GM23248 (cell line): ENCODE results near the gene VPREB3. TPM values are rescaled to one million over a fixed set of nuclear protein-coding genes. Genes with fewer than 3 reads are reported as not detected.

Source experiments
- DNase-seq: peaks from one replicate; pipeline ENCODE4 v3.0.0-alpha.2; 2015
- H2AFZ ChIP-seq: fragments of 200-600 bp; sonication (generic); 2 replicates; pipeline ENCODE4 v1.6.1; 2016; ENCODE audit warnings: antibody characterized with exemption
- H3F3A ChIP-seq: fragments of 200-600 bp; sonication (generic); 2 replicates; pipeline ENCODE4 v1.6.1; 2016; ENCODE audit warnings: mild to moderate bottlenecking, antibody characterized with exemption, mixed run types; ENCODE audit not compliant: insufficient read depth
- H3K27ac ChIP-seq: fragments of 200-600 bp; sonication (generic); 2 replicates; pipeline ENCODE4 v1.5.1; 2016; ENCODE audit warnings: mild to moderate bottlenecking
- H3K27me3 ChIP-seq: fragments of 200-600 bp; sonication (generic); replicated peaks from 2 replicates; pipeline ENCODE4 v1.6.1; 2016; ENCODE audit warnings: mild to moderate bottlenecking; ENCODE audit not compliant: insufficient read depth
- H3K36me3 ChIP-seq: fragments of 200-600 bp; sonication (generic); 2 replicates; pipeline ENCODE4 v1.6.1; 2016; ENCODE audit warnings: low read depth, mild to moderate bottlenecking
- H3K4me1 ChIP-seq: fragments of 200-600 bp; sonication (generic); 2 replicates; pipeline ENCODE4 v1.6.1; 2016; ENCODE audit warnings: mild to moderate bottlenecking; ENCODE audit not compliant: insufficient read depth
- H3K4me2 ChIP-seq: fragments of 200-600 bp; sonication (generic); one replicate; pipeline ENCODE4 v1.6.1; 2016; ENCODE audit warnings: mild to moderate bottlenecking; ENCODE audit not compliant: unreplicated experiment
- H3K4me3 ChIP-seq: fragments of 200-600 bp; sonication (generic); 2 replicates; pipeline ENCODE4 v1.5.1; 2016; ENCODE audit warnings: mild to moderate bottlenecking
- H3K79me2 ChIP-seq: fragments of 200-600 bp; sonication (generic); 2 replicates; pipeline ENCODE4 v1.6.1; 2016; ENCODE audit warnings: mild to moderate bottlenecking; ENCODE audit not compliant: insufficient read depth
- H3K9ac ChIP-seq: fragments of 200-600 bp; sonication (generic); 2 replicates; pipeline ENCODE4 v1.6.1; 2016; ENCODE audit warnings: mild to moderate bottlenecking
- H3K9me2 ChIP-seq: fragments of 200-600 bp; sonication (generic); 2 replicates; pipeline ENCODE4 v1.6.1; 2016; ENCODE audit warnings: mixed run types, mild to moderate bottlenecking, moderate library complexity; ENCODE audit not compliant: insufficient read depth
- H3K9me3 ChIP-seq: fragments of 200-600 bp; sonication (generic); one replicate; pipeline ENCODE4 v1.6.1; 2017; ENCODE audit warnings: low read depth
- H4K20me1 ChIP-seq: fragments of 200-600 bp; sonication (generic); 2 replicates; pipeline ENCODE4 v1.6.0; 2016; ENCODE audit not compliant: insufficient read depth
- EZH2 ChIP-seq: fragments of 200-600 bp; sonication (generic); IDR thresholded peaks from 2 replicates; pipeline ENCODE4 v1.6.1; 2018; ENCODE audit warnings: antibody characterized with exemption, mild to moderate bottlenecking; ENCODE audit not compliant: insufficient read depth, poor library complexity, severe bottlenecking
- EZH2phosphoT487 ChIP-seq: fragments of 200-600 bp; sonication (generic); IDR thresholded peaks from 2 replicates; pipeline ENCODE4 v1.6.1; 2018; ENCODE audit warnings: antibody characterized with exemption, moderate library complexity, mild to moderate bottlenecking, low read depth; ENCODE audit not compliant: insufficient read depth
- WGBS, 2 experiments: methylation state at CpG; one replicate each; pipeline ENCODE4 v1.1.6; 2015 to 2017; ENCODE audit warnings: low lambda C conversion rate in 2 of 2, low coverage in 1 of 2; ENCODE audit errors: missing lambda C conversion rate in 2 of 2; 5-methylcytosine and 5-hydroxymethylcytosine counted together
- in situ Hi-C: fragments of 300-500 bp; cut with MboI; formaldehyde crosslinking; loops from 2 replicates; pipeline ENCODE4 v1.15.0; 2020
- polyA plus RNA-seq: library from polyadenylated mRNA; unstranded; fragments of >200 nt; fragmentation: Nextera tagmentation; extraction: Ambion mirVana; gene quantifications from 2 replicates; pipeline ENCODE4 v1.2.1, GENCODE V29; 2016
- total RNA-seq: library from RNA; depleted of rRNA; stranded (reverse); fragments of >200 nt; shearing (Covaris generic); gene quantifications from 2 replicates; pipeline ENCODE4 v1.2.3, GENCODE V29; 2014

VPREB3 gene
- total and polyA plus RNA-seq, 2 experiments from 2014 or later, result not detected

- H3F3A ChIP-seq, result peaks cover 10% of the 10 kb centered on the region
- H3K27ac ChIP-seq, result peak overlapping the region; percentile 98
- H3K4me1 ChIP-seq, result peaks cover 27% of the 10 kb centered on the region
- peaks cover 22% of the 10 kb centered on the region; the same call in 1 of the 2 replicates for H4K20me1 ChIP-seq
- peak overlapping the region; percentile 89 for H3K4me2 ChIP-seq
- peak overlapping the region; percentile 93 for H3K4me3 ChIP-seq
- H2AFZ ChIP-seq, result peak overlapping the region; percentile 59
- in situ Hi-C loops, result no loop called here
- H3K36me3 ChIP-seq, result no peaks in the 10 kb centered on the region
- 2 to 3% methylated on average over 5 of the region's 5 CpGs for WGBS, 2 experiments
- peaks cover 53% of the 10 kb centered on the region for H3K79me2 ChIP-seq
- H3K9ac ChIP-seq, result peak overlapping the region; percentile 99
- H3K9me3 ChIP-seq, result no peaks in the 10 kb centered on the region
- no peaks in the 10 kb centered on the region for H3K9me2 ChIP-seq
- H3K27me3 ChIP-seq, result no peaks in the 10 kb centered on the region
- DNase-seq, result no peak
- TF ChIP-seq EZH2 (no peak), EZH2phosphoT487 (no peak)
Measured at GRCh38 chr22:23787600-23787896, 33.3 kb upstream of the VPREB3 start.

GRCh38 chr22:23786752-23787599 lies 32.8 kb upstream of the VPREB3 start, which contains the start of gene SMARCB1:
TSS of gene SMARCB1 (plus strand) at chr22:23786966. CDS start at chr22:23787170, 204 bp downstream.
- H3K4me2 ChIP-seq, result peak within 1 kb of the TSS; percentile 89
- peak within 1 kb of the TSS; percentile 98 for H3K27ac ChIP-seq
- peak within 1 kb of the TSS; percentile 87 for H2AFZ ChIP-seq
- H3K36me3 ChIP-seq, result no peaks in the 10 kb centered on the region
- peak within 1 kb of the TSS; percentile 99 for H3K9ac ChIP-seq
- in situ Hi-C loops, result no loop called here
- TF ChIP-seq EZH2 (no peak), EZH2phosphoT487 (no peak)
- peaks cover 12% of the 10 kb centered on the region for H3F3A ChIP-seq
- peaks cover 18% of the 10 kb centered on the region; the same call in 1 of the 2 replicates for H4K20me1 ChIP-seq
- peaks cover 47% of the 10 kb centered on the region for H3K79me2 ChIP-seq
- peak; percentile 99 for DNase-seq
- no peaks in the 10 kb centered on the region for H3K9me3 ChIP-seq
- H3K4me3 ChIP-seq, result peak within 1 kb of the TSS; percentile 93
- 1% methylated on average over 60 to 79 of the region's 97 CpGs for WGBS, 2 experiments
- H3K9me2 ChIP-seq, result no peaks in the 10 kb centered on the region
- no peaks in the 10 kb centered on the region for H3K27me3 ChIP-seq
- peaks cover 31% of the 10 kb centered on the region for H3K4me1 ChIP-seq

GRCh38 chr22:23786261-23786710 lies 32.1 kb upstream of the VPREB3 start:
- Histone ChIP-seq H3K79me2 (peaks cover 40% of the 10 kb centered on the region), H2AFZ (peak overlapping the region; percentile 87), H3K27ac (peak overlapping the region; percentile 98), H3K9me2 (no peaks in the 10 kb centered on the region), H4K20me1 (peaks cover 12% of the 10 kb centered on the region; the same call in 1 of the 2 replicates), H3K9ac (peak overlapping the region; percentile 99), H3K4me2 (peak overlapping the region; percentile 89), H3K27me3 (no peaks in the 10 kb centered on the region), H3K36me3 (no peaks in the 10 kb centered on the region), H3F3A (peaks cover 9% of the 10 kb centered on the region), H3K4me1 (peaks cover 32% of the 10 kb centered on the region), H3K4me3 (peak overlapping the region; percentile 93), H3K9me3 (no peaks in the 10 kb centered on the region)
- no peak for DNase-seq
- in situ Hi-C loops, result no loop called here
- no peak for TF ChIP-seq EZH2phosphoT487
- TF ChIP-seq EZH2, result no peak
- WGBS, 2 experiments, result 14 to 16% methylated on average over 9 of the region's 9 CpGs

- H4K20me1 ChIP-seq, result peaks cover 3% of the 10 kb centered on the region; the same call in 1 of the 2 replicates
- in situ Hi-C loops, result no loop called here
- no peak overlapping the region for H3K4me2 ChIP-seq
- no peaks in the 10 kb centered on the region for H3K9me2 ChIP-seq
- H3K9me3 ChIP-seq, result no peaks in the 10 kb centered on the region
- 80 to 87% methylated on average over 8 of the region's 8 CpGs for WGBS, 2 experiments
- peaks cover 26% of the 10 kb centered on the region for H3K4me1 ChIP-seq
- H3K36me3 ChIP-seq, result no peaks in the 10 kb centered on the region
- H3K79me2 ChIP-seq, result peaks cover 20% of the 10 kb centered on the region
- H2AFZ ChIP-seq, result no peak overlapping the region
- no peak overlapping the region for H3K27ac ChIP-seq
- H3F3A ChIP-seq, result peaks cover 3% of the 10 kb centered on the region; the same call in 1 of the 2 replicates
- no peak overlapping the region for H3K4me3 ChIP-seq
- H3K27me3 ChIP-seq, result no peaks in the 10 kb centered on the region
- DNase-seq, result no peak
- no peak for TF ChIP-seq EZH2
- TF ChIP-seq EZH2phosphoT487, result no peak
- no peak overlapping the region for H3K9ac ChIP-seq
Measured at GRCh38 chr22:23784215-23784732, 30.0 kb upstream of the VPREB3 start.
